Central memory CD4-positive, alpha-beta T cell (primary cell): ENCODE data around the gene VPS37D.
A peak's percentile ranks its signal among the peaks of the same experiment; 100 is the strongest.

Experiments used
- DNase-seq: peaks from one replicate; pipeline ENCODE4 v3.0.0; 2022

VPS37D gene

GRCh38 chr7:73681031-73681430, 13.4 kb downstream of the VPS37D start:
- no peak for DNase-seq

GRCh38 chr7:73682745-73683055, 15.1 kb downstream of the VPS37D start:
- DNase-seq, result no peak

- peak; percentile 89 for DNase-seq
Observed at GRCh38 chr7:73683056-73683787, 15.6 kb downstream of the VPS37D start, which contains the start of the genes BUD23 and DNAJC30. BUD23 (plus strand) TSS chr7:73683597; CDS start chr7:73683626, 29 bp downstream. DNAJC30 (minus strand) TSS chr7:73683453; CDS start chr7:73683423, 30 bp downstream.

GRCh38 chr7:73683788-73684693, 16.4 kb downstream of the VPS37D start:
- DNase-seq, result no peak

- DNase-seq, result no peak
Observed at GRCh38 chr7:73685311-73685710, 17.7 kb downstream of the VPS37D start.

GRCh38 chr7:73688288-73688687, 20.7 kb downstream of the VPS37D start:
- no peak for DNase-seq

- DNase-seq, result no peak
Observed at GRCh38 chr7:73690646-73691045, 23.0 kb downstream of the VPS37D start.

- DNase-seq, result no peak
Observed at GRCh38 chr7:73696372-73696771, 28.7 kb downstream of the VPS37D start.

- no peak for DNase-seq
Observed at GRCh38 chr7:73698410-73698809, 30.8 kb downstream of the VPS37D start.

- DNase-seq, result no peak
Observed at GRCh38 chr7:73699370-73700068, 31.9 kb downstream of the VPS37D start.

GRCh38 chr7:73700069-73700423, 32.4 kb downstream of the VPS37D start:
- no peak for DNase-seq

- no peak for DNase-seq
Observed at GRCh38 chr7:73700581-73701134, 33.0 kb downstream of the VPS37D start.

- DNase-seq, result no peak
Observed at GRCh38 chr7:73701357-73701995, 33.8 kb downstream of the VPS37D start.

- DNase-seq, result no peak
Observed at GRCh38 chr7:73702226-73702625, 34.6 kb downstream of the VPS37D start.

GRCh38 chr7:73702665-73703064, 35.0 kb downstream of the VPS37D start:
- DNase-seq, result no peak

GRCh38 chr7:73703225-73703624, 35.6 kb downstream of the VPS37D start:
- DNase-seq, result no peak

GRCh38 chr7:73703757-73704639, 36.4 kb downstream of the VPS37D start:
- DNase-seq, result no peak

GRCh38 chr7:73704640-73705550, 37.3 kb downstream of the VPS37D start:
- DNase-seq, result no peak

- DNase-seq, result no peak
Observed at GRCh38 chr7:73705551-73705920, 37.9 kb downstream of the VPS37D start.
